ENCODE data around the gene SCGB1C1.

DNA sequence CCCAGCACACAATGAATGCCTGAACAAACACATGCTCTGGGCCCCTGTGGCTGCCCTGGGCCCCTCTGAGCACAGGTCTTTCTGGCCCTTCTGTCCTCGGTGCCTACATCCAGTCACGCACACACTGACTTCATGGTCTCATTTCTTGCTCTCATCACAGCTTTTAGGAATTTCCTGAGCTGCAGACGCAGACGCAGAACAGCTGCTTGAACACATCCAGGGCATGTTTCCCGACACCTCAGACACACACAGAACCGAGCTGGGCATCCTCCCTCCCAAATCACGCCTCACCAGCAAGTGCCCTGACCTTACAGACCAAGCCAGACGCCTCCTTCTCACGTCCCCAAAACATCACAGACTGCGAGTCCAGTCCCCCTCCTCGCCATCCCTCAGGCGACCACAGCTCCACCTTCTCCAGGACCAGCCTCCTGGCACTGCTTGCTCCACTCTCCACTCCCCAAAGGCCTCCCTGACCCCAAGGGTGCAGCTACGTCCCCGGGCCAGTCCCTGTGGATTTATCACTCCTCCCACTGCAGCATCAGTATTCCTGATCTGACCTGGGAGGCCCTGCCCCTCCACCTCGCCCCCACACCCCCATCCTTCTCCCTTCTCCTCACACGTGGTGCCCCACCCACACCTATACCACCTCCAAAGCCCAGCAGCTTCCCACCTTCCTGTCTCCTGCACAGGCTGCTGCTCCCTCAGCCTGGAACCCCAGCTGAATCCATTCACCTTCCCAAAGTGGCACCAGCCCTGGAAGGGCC lies 30.3 kb downstream of the SCGB1C1 start:
- TF ChIP-seq, protein P1, sequence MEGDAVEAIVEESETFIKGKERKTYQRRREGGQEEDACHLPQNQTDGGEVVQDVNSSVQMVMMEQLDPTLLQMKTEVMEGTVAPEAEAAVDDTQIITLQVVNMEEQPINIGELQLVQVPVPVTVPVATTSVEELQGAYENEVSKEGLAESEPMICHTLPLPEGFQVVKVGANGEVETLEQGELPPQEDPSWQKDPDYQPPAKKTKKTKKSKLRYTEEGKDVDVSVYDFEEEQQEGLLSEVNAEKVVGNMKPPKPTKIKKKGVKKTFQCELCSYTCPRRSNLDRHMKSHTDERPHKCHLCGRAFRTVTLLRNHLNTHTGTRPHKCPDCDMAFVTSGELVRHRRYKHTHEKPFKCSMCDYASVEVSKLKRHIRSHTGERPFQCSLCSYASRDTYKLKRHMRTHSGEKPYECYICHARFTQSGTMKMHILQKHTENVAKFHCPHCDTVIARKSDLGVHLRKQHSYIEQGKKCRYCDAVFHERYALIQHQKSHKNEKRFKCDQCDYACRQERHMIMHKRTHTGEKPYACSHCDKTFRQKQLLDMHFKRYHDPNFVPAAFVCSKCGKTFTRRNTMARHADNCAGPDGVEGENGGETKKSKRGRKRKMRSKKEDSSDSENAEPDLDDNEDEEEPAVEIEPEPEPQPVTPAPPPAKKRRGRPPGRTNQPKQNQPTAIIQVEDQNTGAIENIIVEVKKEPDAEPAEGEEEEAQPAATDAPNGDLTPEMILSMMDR (IDR thresholded peaks at IDR 0.05): no peak
- no peak for TF ChIP-seq POLR2A (IDR thresholded peaks at IDR 0.05)
- no peak for TF ChIP-seq EP300 (IDR thresholded peaks at IDR 0.05)

Measured in tibial nerve (tissue), 4 donors.